H9 (cell line): ENCODE measurements around the gene STAP2. TPM values are rescaled to one million over a fixed set of nuclear protein-coding genes. Genes with fewer than 3 reads are reported as not detected.
"Not testable (repeated sequence)": the region's sequence is repeated elsewhere in the genome, so short reads cannot be mapped to it uniquely, and the experiment has no call there.

Experiments used
- DNase-seq: peaks from one replicate; pipeline ENCODE4 v3.0.0-alpha.2; 2017
- H2AFZ ChIP-seq: one replicate; pipeline ENCODE4 v1.6.1; 2013; ENCODE audit warnings: mild to moderate bottlenecking, low read length, control low read depth, moderate library complexity
- H2AK5ac ChIP-seq: 2 replicates; pipeline ENCODE4 v1.6.1; 2013; ENCODE audit warnings: low read length, control low read depth, mixed read lengths; ENCODE audit not compliant: insufficient read length
- H2BK120ac ChIP-seq: one replicate; pipeline ENCODE4 v1.6.1; 2013; ENCODE audit warnings: low read depth, mild to moderate bottlenecking, low read length, control low read depth, inconsistent platforms; ENCODE audit not compliant: poor library complexity, severe bottlenecking
- H2BK12ac ChIP-seq: 2 replicates; pipeline ENCODE4 v1.6.1; 2013; ENCODE audit warnings: low read length, control low read depth, mixed read lengths, low read depth; ENCODE audit not compliant: insufficient read length
- H2BK15ac ChIP-seq: 2 replicates; pipeline ENCODE4 v1.6.1; 2013; ENCODE audit warnings: low read depth, low read length, control low read depth
- H2BK20ac ChIP-seq: one replicate; pipeline ENCODE4 v1.6.1; 2013; ENCODE audit warnings: low read depth, mild to moderate bottlenecking, low read length, control low read depth, inconsistent platforms; ENCODE audit not compliant: poor library complexity, severe bottlenecking
- H2BK5ac ChIP-seq: 2 replicates; pipeline ENCODE4 v1.6.1; 2013; ENCODE audit warnings: low read length, control low read depth, mixed read lengths; ENCODE audit not compliant: insufficient read length
- H3K14ac ChIP-seq: 2 replicates; pipeline ENCODE4 v1.6.1; 2013; ENCODE audit warnings: low read length, control low read depth; ENCODE audit not compliant: insufficient read depth
- H3K18ac ChIP-seq: 2 replicates; pipeline ENCODE4 v1.6.1; 2013; ENCODE audit warnings: low read depth, mild to moderate bottlenecking, mixed read lengths, low read length, control low read depth; ENCODE audit not compliant: insufficient read length
- H3K23ac ChIP-seq: 2 replicates; pipeline ENCODE4 v1.6.1; 2013; ENCODE audit warnings: low read length, control low read depth, mixed read lengths, low read depth; ENCODE audit not compliant: insufficient read length
- H3K23me2 ChIP-seq: 2 replicates; pipeline ENCODE4 v1.6.1; 2013; ENCODE audit warnings: low read depth, mild to moderate bottlenecking, mixed read lengths, low read length, control low read depth; ENCODE audit not compliant: insufficient read length, poor library complexity, severe bottlenecking
- H3K27ac ChIP-seq: 2 replicates; pipeline ENCODE4 v1.5.1; 2013; ENCODE audit warnings: low read length, control low read depth, mixed read lengths, low read depth; ENCODE audit not compliant: insufficient read length
- H3K27me3 ChIP-seq: 2 replicates; pipeline ENCODE4 v1.6.1; 2013; ENCODE audit warnings: low read length, control low read depth, inconsistent platforms; ENCODE audit not compliant: insufficient read depth
- H3K4ac ChIP-seq: 2 replicates; pipeline ENCODE4 v1.6.1; 2013; ENCODE audit warnings: low read depth, mild to moderate bottlenecking, control low read depth, inconsistent platforms, low read length, moderate library complexity
- H3K4me1 ChIP-seq: 2 replicates; pipeline ENCODE4 v1.6.1; 2013; ENCODE audit warnings: low read length, control low read depth, inconsistent platforms; ENCODE audit not compliant: insufficient read depth
- H3K4me2 ChIP-seq: 2 replicates; pipeline ENCODE4 v1.6.1; 2013; ENCODE audit warnings: low read length, control low read depth, mixed read lengths; ENCODE audit not compliant: insufficient read length, insufficient read depth
- H3K56ac ChIP-seq: 2 replicates; pipeline ENCODE4 v1.6.1; 2013; ENCODE audit warnings: low read depth, mild to moderate bottlenecking, mixed read lengths, low read length, control low read depth; ENCODE audit not compliant: insufficient read length
- H3K79me1 ChIP-seq: 2 replicates; pipeline ENCODE4 v1.6.1; 2013; ENCODE audit warnings: low read depth, mild to moderate bottlenecking, moderate library complexity, low read length, control low read depth, inconsistent platforms; ENCODE audit not compliant: insufficient read depth, poor library complexity, severe bottlenecking
- H3K79me2 ChIP-seq: 2 replicates; pipeline ENCODE4 v1.6.1; 2013; ENCODE audit warnings: low read length, control low read depth, inconsistent platforms; ENCODE audit not compliant: insufficient read depth
- H3K9ac ChIP-seq: 2 replicates; pipeline ENCODE4 v1.6.1; 2013; ENCODE audit warnings: low read length, control low read depth, mixed read lengths; ENCODE audit not compliant: insufficient read length; ENCODE audit errors: extremely low read depth
- H3K9me3 ChIP-seq: one replicate; pipeline ENCODE4 v1.6.1; 2013; ENCODE audit warnings: low read depth, low read length, inconsistent platforms; ENCODE audit not compliant: control insufficient read depth
- H3T11ph ChIP-seq: one replicate; pipeline ENCODE4 v1.6.1; 2013; ENCODE audit warnings: mild to moderate bottlenecking, low read length, control low read depth, inconsistent platforms
- H4K20me1 ChIP-seq: one replicate; pipeline ENCODE4 v1.6.1; 2013; ENCODE audit not compliant: control insufficient read depth, insufficient read length, insufficient read depth
- H4K5ac ChIP-seq: 2 replicates; pipeline ENCODE4 v1.6.1; 2013; ENCODE audit warnings: low read depth, mild to moderate bottlenecking, mixed read lengths, low read length, control low read depth; ENCODE audit not compliant: insufficient read length
- H4K8ac ChIP-seq: replicated peaks from 2 replicates; pipeline ENCODE4 v1.6.1; 2013; ENCODE audit warnings: low read length, control low read depth, mixed read lengths, low read depth; ENCODE audit not compliant: insufficient read length
- H4K91ac ChIP-seq: 2 replicates; pipeline ENCODE4 v1.6.1; 2013; ENCODE audit warnings: low read depth, mild to moderate bottlenecking, moderate library complexity, mixed read lengths, low read length, control low read depth; ENCODE audit not compliant: insufficient read length
- H3K27ac Mint-ChIP-seq, 3 experiments: 2 replicates in 2 of 3; 3 replicates in 1 of 3; pipeline ENCODE4 v1.8.0; 2020 to 2021; ENCODE audit warnings: mixed read lengths in 3 of 3, mild to moderate bottlenecking in 1 of 3, moderate library complexity in 1 of 3
- H3K27me3 Mint-ChIP-seq: 2 replicates; pipeline ENCODE4 v1.8.0; 2021; ENCODE audit warnings: low read depth, mild to moderate bottlenecking, moderate library complexity, mixed read lengths
- H3K36me3 Mint-ChIP-seq, 3 experiments: 2 replicates in 2 of 3; 3 replicates in 1 of 3; pipeline ENCODE4 v1.8.0; 2020 to 2021; ENCODE audit warnings: low read depth in 3 of 3, mixed read lengths in 3 of 3; ENCODE audit not compliant: insufficient read depth in 1 of 3
- H3K4me1 Mint-ChIP-seq, 2 experiments: 2 replicates each; pipeline ENCODE4 v1.8.0; 2020; ENCODE audit warnings: mixed read lengths in 2 of 2
- H3K4me3 Mint-ChIP-seq, 2 experiments: 2 replicates in 1 of 2; 3 replicates in 1 of 2; pipeline ENCODE4 v1.8.0; 2020 to 2021; ENCODE audit warnings: mild to moderate bottlenecking in 2 of 2, mixed read lengths in 2 of 2, moderate library complexity in 1 of 2
- H3K9me3 Mint-ChIP-seq, 2 experiments: 2 replicates in 1 of 2; 3 replicates in 1 of 2; pipeline ENCODE4 v1.8.0; 2020; ENCODE audit warnings: mild to moderate bottlenecking in 2 of 2, mixed read lengths in 2 of 2, moderate library complexity in 1 of 2
- CTCF ChIP-seq: fragments of 200-600 bp; sonication (generic); conservative IDR thresholded peaks from 3 replicates; pipeline ENCODE4 v1.8.0; 2021; ENCODE audit warnings: antibody characterized with exemption, mild to moderate bottlenecking
- WGBS: extraction: QIAGEN DNeasy Blood & Tissue Kit; methylation state at CpG from one replicate; pipeline ENCODE4 v1.1.7; 2013; ENCODE audit warnings: missing lambda C conversion rate, low lambda C conversion rate, mixed read lengths; ENCODE audit not compliant: insufficient read length; ENCODE audit errors: extremely low coverage; 5-methylcytosine and 5-hydroxymethylcytosine counted together
- total RNA-seq: library from RNA; stranded (reverse); gene quantifications from 2 replicates; pipeline ENCODE4 v1.2.1, GENCODE V29; 2021

Gene STAP2
- total RNA-seq, 1 experiment from 2014 or later = 20.2 TPM

GRCh38 chr19:4277191-4277696, 61.4 kb downstream of the STAP2 start:
- Mint-ChIP-seq H3K27me3 (peaks cover 49% of the 10 kb centered on the region), H3K4me1 (peaks cover 5 to 15% of the 10 kb centered on the region in 2 experiments), H3K4me3 (peak overlapping the region in 1 of 2 experiments; percentile 72; a peak in 2 of 5 replicates), H3K36me3 (peaks cover 0 to 1% (median 1%) of the 10 kb centered on the region in 3 experiments; a peak in 1 of 7 replicates), H3K9me3 (no peaks in the 10 kb centered on the region; a peak in 1 of 5 replicates), H3K27ac (no peak overlapping the region)
- Histone ChIP-seq H2BK20ac (no peak overlapping the region), H3K4me1 (no peaks in the 10 kb centered on the region; the same call in 1 of the 2 replicates), H3T11ph (no peak overlapping the region), H3K9me3 (no peaks in the 10 kb centered on the region), H4K5ac (no peak overlapping the region), H4K8ac (no peak overlapping the region), H4K20me1 (no peaks in the 10 kb centered on the region), H2AK5ac (no peak overlapping the region), H3K4ac (no peak overlapping the region), H4K91ac (no peak overlapping the region), H2BK5ac (no peak overlapping the region), H3K4me2 (no peak overlapping the region), H3K56ac (no peak overlapping the region), H3K14ac (no peak overlapping the region), H3K9ac (no peak overlapping the region), H3K23me2 (peaks cover 16% of the 10 kb centered on the region), H3K23ac (no peak overlapping the region), H3K79me1 (no peaks in the 10 kb centered on the region), H3K27me3 (peaks cover 11% of the 10 kb centered on the region; the same call in 1 of the 2 replicates), H3K79me2 (no peaks in the 10 kb centered on the region), H3K18ac (no peak overlapping the region), H2AFZ (no peak overlapping the region), H2BK12ac (no peak overlapping the region), H2BK120ac (no peak overlapping the region), H3K27ac (no peak overlapping the region), H2BK15ac (no peak overlapping the region)
- WGBS = no CpG with 5 or more reads among the region's 16 CpGs
- TF ChIP-seq CTCF = no peak
- no peak for DNase-seq

DNA sequence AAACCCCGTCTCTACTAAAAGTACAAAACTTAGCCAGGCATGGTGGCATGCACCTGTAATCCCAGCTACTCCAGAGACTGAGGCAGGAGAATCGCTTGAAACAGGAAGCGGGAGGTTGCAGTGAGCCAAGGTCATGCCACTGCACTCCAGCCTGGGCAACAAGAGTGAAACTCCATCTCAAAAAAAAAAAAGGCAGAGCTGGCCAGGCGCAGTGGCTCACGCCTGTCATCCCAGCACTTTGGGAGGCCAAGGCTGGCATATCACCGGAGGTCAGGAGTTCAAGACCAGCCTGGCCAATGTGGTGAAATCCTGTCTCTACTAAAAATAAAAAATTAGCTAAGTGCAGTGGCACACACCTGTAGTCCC, 64.3 kb downstream of the STAP2 start:
- not testable (repeated sequence) for H3K27ac ChIP-seq, H4K91ac ChIP-seq, H2BK5ac ChIP-seq, H4K20me1 ChIP-seq, H3K27me3 ChIP-seq, H3K9ac ChIP-seq, H3K23ac ChIP-seq, H4K5ac ChIP-seq, H3K79me1 ChIP-seq, H3K4me1 ChIP-seq, H3K23me2 ChIP-seq, H3K18ac ChIP-seq, H3K4me3 Mint-ChIP-seq, H2AK5ac ChIP-seq, H4K8ac ChIP-seq, H3T11ph ChIP-seq, H2BK120ac ChIP-seq, H3K14ac ChIP-seq, H3K79me2 ChIP-seq, H2BK20ac ChIP-seq, H3K9me3 ChIP-seq, H3K4me2 ChIP-seq, H3K4ac ChIP-seq, H2BK12ac ChIP-seq, DNase-seq, H2AFZ ChIP-seq, H3K9me3 Mint-ChIP-seq, H3K56ac ChIP-seq, H3K27ac Mint-ChIP-seq, H2BK15ac ChIP-seq
- Mint-ChIP-seq H3K36me3 (peaks cover 0 to 15% (median 3%) of the 10 kb centered on the region in 3 experiments; a peak in 5 of 7 replicates), H3K27me3 (peaks cover 22% of the 10 kb centered on the region), H3K4me1 (peaks cover 5 to 12% of the 10 kb centered on the region in 2 experiments)
- WGBS = no CpG with 5 or more reads among the region's 6 CpGs
